ENCODE results near the gene TBCCD1.
"Not testable (repeated sequence)": the region's sequence is repeated elsewhere in the genome, so short reads cannot be mapped to it uniquely, and the experiment has no call there.

TBCCD1 gene

DNA sequence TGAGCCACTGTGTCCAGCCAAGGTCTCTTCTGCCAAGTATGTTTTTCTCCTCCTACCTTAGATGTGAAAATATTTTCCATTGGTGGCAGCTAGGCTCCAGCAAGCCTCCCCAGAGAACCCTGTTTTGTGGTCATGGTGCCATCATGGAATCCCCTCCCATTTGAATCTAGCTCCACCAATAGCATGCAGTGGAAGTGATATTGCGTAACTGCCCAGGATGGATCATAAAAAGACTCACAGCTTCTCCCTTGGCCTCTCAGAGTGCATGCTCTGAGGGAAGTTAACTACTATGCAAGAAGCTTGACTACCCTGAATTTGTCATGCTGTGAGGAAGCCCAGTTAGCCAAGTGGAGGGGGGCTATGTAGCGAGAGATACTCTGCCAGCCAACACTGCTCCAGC, 50.5 kb downstream of the TBCCD1 start:
- no peak for DNase-seq

DNA sequence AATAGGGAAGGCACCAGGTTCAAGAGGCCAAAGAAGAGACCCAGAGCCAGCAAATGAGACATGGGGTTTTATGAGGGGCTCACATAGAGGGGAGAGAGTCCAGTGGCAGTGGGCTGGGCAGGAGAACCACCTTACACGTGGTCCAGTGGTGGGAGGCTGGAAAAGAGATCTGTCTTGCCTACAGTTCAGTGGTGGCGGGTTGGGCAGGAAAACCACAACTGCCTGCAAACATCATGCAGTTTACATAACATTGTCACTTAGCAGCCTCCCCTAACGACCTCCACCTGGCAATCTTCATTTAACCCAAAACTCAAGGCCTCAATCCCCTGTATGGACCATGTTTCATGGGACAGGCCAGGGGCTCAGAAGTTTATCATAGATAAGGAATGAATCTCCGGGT, 52.0 kb downstream of the TBCCD1 start:
- DNase-seq = peak; percentile 43 to 47

- no peak for DNase-seq
These were observed 52.7 kb downstream of the TBCCD1 start for GRCh38 chr3:186514296-186515002.

GRCh38 chr3:186513386-186513785, 53.8 kb downstream of the TBCCD1 start:
- DNase-seq = no peak

GRCh38 chr3:186512570-186513302, 54.4 kb downstream of the TBCCD1 start:
- DNase-seq = no peak

DNA sequence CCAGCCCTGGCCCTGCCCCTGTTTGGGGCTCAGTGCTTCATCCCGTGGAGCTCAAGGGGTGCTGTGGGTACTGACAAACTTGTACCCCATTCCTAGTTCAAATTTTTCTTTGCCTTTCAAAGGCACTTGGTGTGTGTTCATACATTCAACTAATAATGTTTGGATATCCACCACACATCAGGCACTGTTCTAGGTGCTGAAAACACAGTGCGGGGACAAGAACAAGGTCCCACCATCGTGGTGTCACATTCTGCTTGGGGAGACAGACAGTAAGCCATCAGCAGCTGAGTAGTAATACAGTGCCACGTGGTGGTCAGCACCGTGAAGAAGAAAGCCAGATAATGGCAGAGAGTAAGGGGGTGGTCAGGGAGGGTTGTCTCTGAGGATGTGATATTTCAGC, 55.4 kb downstream of the TBCCD1 start:
- no peak for DNase-seq

GRCh38 chr3:186511245-186511644, 55.9 kb downstream of the TBCCD1 start:
- no peak for DNase-seq

- DNase-seq = no peak
These were observed 56.6 kb downstream of the TBCCD1 start for GRCh38 chr3:186510374-186511079.

DNA sequence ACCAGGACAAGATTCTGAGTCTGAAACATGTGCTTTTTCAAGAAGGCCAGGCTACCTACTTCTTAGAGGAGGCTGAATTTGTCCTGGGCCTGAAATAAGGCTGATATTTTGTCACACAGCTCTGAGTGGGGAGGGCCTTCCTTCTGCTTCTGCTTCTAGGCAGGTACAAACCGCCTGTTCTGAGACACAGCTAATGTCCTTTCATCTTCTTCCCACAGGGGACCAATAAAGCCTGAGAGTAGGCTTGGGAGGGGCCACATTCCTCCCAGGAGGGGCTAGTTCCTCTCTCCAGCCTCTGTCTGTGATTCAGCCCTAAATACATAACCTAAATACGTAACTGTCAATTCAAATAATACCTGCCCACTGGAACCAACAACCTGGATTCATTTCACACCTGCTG, 57.7 kb downstream of the TBCCD1 start:
- DNase-seq = no peak

DNA sequence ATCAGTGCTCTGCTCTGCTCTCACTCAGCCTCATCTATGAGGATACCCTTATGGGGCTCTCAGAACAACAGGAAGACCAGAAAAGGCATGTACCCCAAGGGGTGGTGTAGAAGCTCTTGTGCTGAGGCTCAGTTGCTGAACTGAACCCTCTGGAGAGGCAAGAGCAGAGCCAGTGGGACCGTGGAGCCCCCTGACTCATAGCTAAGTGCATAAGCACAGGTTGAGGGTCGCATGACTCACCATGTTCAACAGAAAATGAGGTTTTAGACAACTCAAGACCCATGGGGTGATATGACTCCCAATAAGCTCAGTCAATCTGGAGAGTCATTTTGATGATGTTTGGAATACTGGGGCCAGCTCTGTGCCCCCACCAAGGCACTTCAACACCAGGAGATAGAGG, 60.3 kb downstream of the TBCCD1 start:
- DNase-seq = no peak

DNA sequence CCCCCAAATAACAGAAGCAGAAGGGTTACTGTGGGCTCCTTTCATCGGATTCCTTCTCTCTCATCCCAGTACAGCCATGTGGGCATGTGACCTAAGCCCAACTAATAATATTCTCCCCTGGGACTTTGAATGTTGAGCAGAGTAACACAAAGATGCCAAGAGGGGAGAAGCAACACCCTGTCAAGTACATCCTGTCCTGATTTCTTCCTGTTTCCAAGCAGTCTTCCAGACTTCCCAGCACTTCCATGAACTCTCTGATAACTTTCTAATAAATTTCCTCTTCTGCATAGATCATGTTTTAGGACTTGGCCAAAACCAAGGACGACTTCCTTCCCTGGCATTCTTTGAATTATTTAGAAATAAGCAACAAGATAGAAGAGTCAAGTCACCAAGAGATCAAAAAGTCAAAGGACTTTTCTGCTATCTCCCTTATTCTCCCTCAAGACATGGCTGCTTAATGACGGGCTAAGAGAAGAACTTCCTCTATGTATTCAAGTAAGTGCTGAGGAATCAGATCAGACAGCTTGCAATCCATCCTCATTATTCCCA, 60.9 kb downstream of the TBCCD1 start:
- DNase-seq = no peak

- no peak for DNase-seq
These were observed 64.0 kb downstream of the TBCCD1 start for GRCh38 chr3:186502966-186503712.

DNA sequence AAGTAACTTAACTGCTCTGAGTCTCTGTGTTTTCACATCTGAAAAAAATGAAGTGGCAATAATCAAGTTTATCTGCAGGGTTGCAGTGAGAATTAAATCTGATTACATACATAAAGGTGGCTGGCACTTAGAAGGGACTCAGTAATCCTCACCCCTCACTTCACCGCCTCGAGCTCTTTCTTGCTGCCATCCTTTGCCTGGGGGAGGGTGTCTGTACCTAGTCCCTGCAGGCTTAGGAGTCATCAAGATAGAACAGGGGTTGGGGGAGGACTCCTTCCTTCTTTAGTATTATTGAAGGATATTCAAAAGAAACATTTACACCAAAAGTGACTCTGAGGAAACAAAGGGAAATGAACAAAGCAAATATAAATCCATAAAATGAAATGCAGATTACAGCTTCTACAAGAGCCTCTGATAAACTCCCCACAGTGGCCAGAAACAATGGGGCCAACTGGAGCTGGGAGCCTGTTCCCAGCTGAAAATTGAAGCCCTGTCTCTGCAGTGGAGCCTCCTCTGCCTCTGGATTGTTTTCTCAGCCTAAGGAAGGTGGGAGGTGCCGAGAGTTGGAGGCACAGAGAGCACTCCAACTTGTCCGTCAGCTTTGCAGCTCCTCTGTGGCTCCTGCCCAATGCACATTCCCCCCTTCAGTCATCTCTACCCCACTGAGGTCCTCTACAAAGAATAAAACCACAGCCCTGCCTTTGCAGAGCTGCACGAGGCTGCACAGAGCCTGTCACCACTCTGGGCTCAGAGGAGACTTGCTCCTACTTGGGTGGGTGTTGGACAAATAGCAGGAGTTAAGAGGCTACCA, 64.8 kb downstream of the TBCCD1 start:
- no peak for DNase-seq

DNA sequence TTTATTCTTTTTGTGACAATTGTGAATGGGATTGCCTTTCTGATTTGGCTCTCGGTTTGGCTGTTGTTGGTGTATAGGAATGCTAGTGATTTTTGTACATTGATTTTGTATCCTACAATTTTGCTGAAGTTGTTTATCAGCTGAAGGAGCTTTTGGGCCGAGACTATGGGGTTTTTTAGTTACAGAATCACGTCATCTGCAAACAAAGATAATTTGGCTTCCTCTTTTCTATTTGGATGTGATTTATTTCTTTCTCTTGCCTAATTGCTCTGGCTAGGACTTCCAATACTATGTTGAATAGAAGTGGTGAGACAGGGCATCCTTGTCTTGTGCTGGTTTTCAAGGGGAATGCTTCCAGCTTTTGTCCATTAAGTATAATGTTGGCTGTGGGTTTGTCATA, 67.2 kb downstream of the TBCCD1 start:
- DNase-seq = not testable (repeated sequence)

GRCh38 chr3:186498022-186498421, 69.1 kb downstream of the TBCCD1 start:
- not testable (repeated sequence) for DNase-seq

DNA sequence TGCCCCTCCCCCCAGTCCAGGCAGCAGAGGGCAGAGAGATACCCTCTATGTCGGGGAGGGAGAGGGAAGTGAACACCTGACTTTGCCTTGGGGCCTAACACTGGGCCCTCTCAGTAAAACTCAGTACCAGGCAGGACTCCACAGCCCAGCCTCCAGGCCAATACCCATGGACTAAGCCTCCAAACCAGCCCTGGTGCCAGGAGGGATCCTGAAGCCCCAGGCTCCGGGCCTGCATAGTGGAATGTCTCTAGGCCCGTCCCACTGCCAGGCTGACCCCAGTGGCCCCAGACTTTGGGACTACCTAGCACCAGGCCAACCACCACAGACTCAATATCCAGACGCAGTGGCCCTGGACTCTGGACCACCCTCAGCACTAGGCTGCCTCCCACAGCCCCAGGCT, 69.5 kb downstream of the TBCCD1 start:
- DNase-seq = no peak

- DNase-seq = no peak
These were observed 70.5 kb downstream of the TBCCD1 start for GRCh38 chr3:186496635-186497034.
